PC-9 (cell line): ENCODE data around the gene IFNGR2.

Source experiments
- EZH2 ChIP-seq: fragments of 200-600 bp; sonication (generic); IDR thresholded peaks from 2 replicates; pipeline ENCODE4 v1.8.0; 2017; ENCODE audit warnings: antibody characterized with exemption, low read depth
- TF ChIP-seq, protein P1 (sequence below): fragments of 200-600 bp; sonication (generic); conservative IDR thresholded peaks from 2 replicates; pipeline ENCODE4 v1.6.1; 2017; ENCODE audit warnings: mixed run types, antibody characterized with exemption, mild to moderate bottlenecking, moderate library complexity

DNA sequence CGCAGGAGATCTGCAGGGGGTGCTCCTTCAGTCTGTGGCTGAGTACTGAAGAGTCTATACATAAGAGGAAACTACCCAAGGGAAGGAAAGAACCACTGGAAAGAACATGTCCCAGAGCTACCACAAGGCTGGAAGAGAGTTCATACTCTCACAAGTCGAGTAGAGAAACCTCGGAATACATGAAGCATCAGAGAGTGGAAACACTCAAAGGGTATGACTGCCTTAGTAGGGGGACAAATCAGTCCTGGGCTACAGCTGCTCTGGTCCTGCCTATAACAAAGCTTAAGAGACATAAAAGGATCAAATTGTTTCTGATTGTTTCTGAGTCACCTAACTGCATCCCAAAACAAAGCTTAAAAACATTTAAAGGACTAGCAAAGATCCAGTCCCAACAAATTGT is 49.1 kb downstream of the IFNGR2 start:
- TF ChIP-seq, protein P1, sequence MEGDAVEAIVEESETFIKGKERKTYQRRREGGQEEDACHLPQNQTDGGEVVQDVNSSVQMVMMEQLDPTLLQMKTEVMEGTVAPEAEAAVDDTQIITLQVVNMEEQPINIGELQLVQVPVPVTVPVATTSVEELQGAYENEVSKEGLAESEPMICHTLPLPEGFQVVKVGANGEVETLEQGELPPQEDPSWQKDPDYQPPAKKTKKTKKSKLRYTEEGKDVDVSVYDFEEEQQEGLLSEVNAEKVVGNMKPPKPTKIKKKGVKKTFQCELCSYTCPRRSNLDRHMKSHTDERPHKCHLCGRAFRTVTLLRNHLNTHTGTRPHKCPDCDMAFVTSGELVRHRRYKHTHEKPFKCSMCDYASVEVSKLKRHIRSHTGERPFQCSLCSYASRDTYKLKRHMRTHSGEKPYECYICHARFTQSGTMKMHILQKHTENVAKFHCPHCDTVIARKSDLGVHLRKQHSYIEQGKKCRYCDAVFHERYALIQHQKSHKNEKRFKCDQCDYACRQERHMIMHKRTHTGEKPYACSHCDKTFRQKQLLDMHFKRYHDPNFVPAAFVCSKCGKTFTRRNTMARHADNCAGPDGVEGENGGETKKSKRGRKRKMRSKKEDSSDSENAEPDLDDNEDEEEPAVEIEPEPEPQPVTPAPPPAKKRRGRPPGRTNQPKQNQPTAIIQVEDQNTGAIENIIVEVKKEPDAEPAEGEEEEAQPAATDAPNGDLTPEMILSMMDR = no peak
- no peak for TF ChIP-seq EZH2
